Measurements from ENCODE around the gene DCT. TPM values are rescaled to one million over a fixed set of nuclear protein-coding genes. Genes with fewer than 3 reads are reported as not detected.
A peak's percentile ranks its signal among the peaks of the same experiment; 100 is the strongest.

Gene DCT
- polyA plus RNA-seq, 4 donors: 0.03 to 0.07 TPM; not detected in 2

- Histone ChIP-seq H3K36me3 (ENCODE audit: control insufficient read depth in 3 of 3, insufficient read depth in 2 of 3, low read depth in 1 of 3, low read length in 3 of 3) (no peaks in the 10 kb centered on the region), H3K9me3 (ENCODE audit: control insufficient read depth in 2 of 2, insufficient read depth in 1 of 2, low read depth in 1 of 2, low read length in 1 of 2) (no peaks in the 10 kb centered on the region), H3K4me1 (ENCODE audit: control insufficient read depth in 3 of 3, insufficient read depth in 2 of 3, low read depth in 1 of 3, low read length in 2 of 3) (peaks cover 0 to 11% (median 0%) of the 10 kb centered on the region in 3 donors), H3K4me3 (ENCODE audit: low read depth in 1 of 3, low read length in 3 of 3) (no peak overlapping the region), H3K27me3 (ENCODE audit: control insufficient read depth in 3 of 3, insufficient read depth in 3 of 3, low read length in 3 of 3) (peaks cover 0 to 2% (median 0%) of the 10 kb centered on the region in 3 donors), H3K27ac (ENCODE audit: low read depth in 1 of 3, low read length in 2 of 3) (no peak overlapping the region)
- DNase-seq: peak; percentile 52 to 61
- FAIRE-seq: peak; percentile 33
- WGBS, 3 donors: 34 to 47% (median 46%) methylated on average over 4 of the region's 4 CpGs
Observed at GRCh38 chr13:94435604-94436226, 43.8 kb downstream of the DCT start.

DNA sequence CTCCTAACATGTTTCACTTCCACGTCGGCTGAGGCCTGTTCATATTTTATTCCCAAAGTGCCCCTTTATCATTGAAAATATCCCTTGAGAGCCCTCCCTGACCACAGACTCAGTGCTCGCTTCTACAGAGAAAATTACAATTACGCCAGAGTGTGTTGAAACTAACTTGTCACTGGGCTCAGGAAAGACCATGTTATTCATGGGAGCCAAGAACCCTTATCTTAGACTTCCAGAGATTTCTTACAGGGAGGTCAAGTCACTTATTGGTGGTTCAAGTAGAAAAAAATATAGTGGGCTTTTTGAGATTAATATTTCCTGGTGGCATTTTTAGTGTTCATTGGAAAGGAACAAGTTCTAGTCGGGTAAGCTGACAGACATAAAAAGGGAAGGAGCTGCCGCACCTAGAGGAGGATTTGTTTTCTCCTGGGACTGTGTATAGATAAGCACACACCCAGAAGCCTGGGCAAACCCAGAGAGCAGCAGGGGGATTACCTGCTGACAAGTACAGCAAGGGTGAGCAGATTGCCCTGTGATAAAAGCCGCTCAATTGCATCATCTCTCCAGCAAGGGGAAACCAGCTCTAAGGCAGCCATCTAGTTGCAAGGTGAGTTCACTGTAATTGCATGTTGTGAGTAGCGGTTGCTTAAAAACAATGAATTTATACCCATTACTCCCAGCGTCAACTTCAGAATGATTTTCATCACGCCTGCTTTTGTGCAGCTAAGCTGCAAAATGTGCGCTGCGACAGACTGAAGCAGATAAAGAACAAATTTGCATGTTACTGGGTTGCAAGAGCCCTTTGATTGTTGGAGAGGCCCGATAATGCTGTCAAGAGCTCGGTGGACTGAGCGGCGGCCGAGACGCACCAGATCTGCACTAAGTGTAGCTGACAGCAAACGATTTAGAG lies 46.2 kb downstream of the DCT start:
- DNase-seq (peak; percentile 22 to 88), FAIRE-seq (no peak)
- Histone ChIP-seq H3K27me3 (ENCODE audit: control insufficient read depth in 3 of 3, insufficient read depth in 3 of 3, low read length in 3 of 3) (no peaks in the 10 kb centered on the region), H3K4me3 (ENCODE audit: low read depth in 1 of 3, low read length in 3 of 3) (peak overlapping the region in 1 of 3 donors; percentile 19), H3K27ac (ENCODE audit: low read depth in 1 of 3, low read length in 2 of 3) (peak overlapping the region in 1 of 3 donors; percentile 70), H3K9me3 (ENCODE audit: control insufficient read depth in 2 of 2, insufficient read depth in 1 of 2, low read depth in 1 of 2, low read length in 1 of 2) (no peaks in the 10 kb centered on the region), H3K36me3 (ENCODE audit: control insufficient read depth in 3 of 3, insufficient read depth in 2 of 3, low read depth in 1 of 3, low read length in 3 of 3) (no peaks in the 10 kb centered on the region), H3K4me1 (ENCODE audit: control insufficient read depth in 3 of 3, insufficient read depth in 2 of 3, low read depth in 1 of 3, low read length in 2 of 3) (peaks cover 0 to 11% (median 0%) of the 10 kb centered on the region in 3 donors)
- WGBS, 3 donors: 26 to 60% (median 49%) methylated on average over 19 of the region's 19 CpGs

DNA sequence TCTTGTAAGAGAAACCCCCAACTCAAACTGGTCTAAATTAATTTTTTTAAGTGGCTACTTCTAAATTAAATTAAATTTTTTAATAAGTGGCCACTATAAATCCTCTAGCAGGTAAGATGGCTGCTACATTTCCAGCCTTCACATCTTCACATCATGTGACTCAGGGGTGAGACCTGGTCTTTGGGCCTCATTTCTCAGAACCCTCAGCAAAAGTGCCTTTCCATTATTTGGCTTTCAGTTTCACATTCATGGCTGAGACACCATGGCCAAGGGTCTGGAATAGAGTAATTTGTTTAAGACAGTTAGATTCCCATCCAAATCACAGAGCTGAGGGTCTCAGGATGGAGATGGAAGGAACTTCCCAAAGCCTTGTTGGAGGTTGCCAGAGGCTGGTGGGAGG lies 47.5 kb downstream of the DCT start:
- Histone ChIP-seq H3K4me1 (ENCODE audit: control insufficient read depth in 3 of 3, insufficient read depth in 2 of 3, low read depth in 1 of 3, low read length in 2 of 3) (peaks cover 0 to 11% (median 0%) of the 10 kb centered on the region in 3 donors), H3K27ac (ENCODE audit: low read depth in 1 of 3, low read length in 2 of 3) (no peak overlapping the region), H3K9me3 (ENCODE audit: control insufficient read depth in 2 of 2, insufficient read depth in 1 of 2, low read depth in 1 of 2, low read length in 1 of 2) (no peaks in the 10 kb centered on the region), H3K36me3 (ENCODE audit: control insufficient read depth in 3 of 3, insufficient read depth in 2 of 3, low read depth in 1 of 3, low read length in 3 of 3) (no peaks in the 10 kb centered on the region), H3K4me3 (ENCODE audit: low read depth in 1 of 3, low read length in 3 of 3) (no peak overlapping the region), H3K27me3 (ENCODE audit: control insufficient read depth in 3 of 3, insufficient read depth in 3 of 3, low read length in 3 of 3) (no peaks in the 10 kb centered on the region)
- FAIRE-seq (no peak), DNase-seq (peak in 1 of 2 donors; percentile 23)

- Histone ChIP-seq H3K36me3 (ENCODE audit: control insufficient read depth in 3 of 3, insufficient read depth in 2 of 3, low read depth in 1 of 3, low read length in 3 of 3) (no peaks in the 10 kb centered on the region), H3K27me3 (ENCODE audit: control insufficient read depth in 3 of 3, insufficient read depth in 3 of 3, low read length in 3 of 3) (no peaks in the 10 kb centered on the region), H3K4me3 (ENCODE audit: low read depth in 1 of 3, low read length in 3 of 3) (no peak overlapping the region), H3K27ac (ENCODE audit: low read depth in 1 of 3, low read length in 2 of 3) (no peak overlapping the region), H3K4me1 (ENCODE audit: control insufficient read depth in 3 of 3, insufficient read depth in 2 of 3, low read depth in 1 of 3, low read length in 2 of 3) (peaks cover 0 to 11% (median 0%) of the 10 kb centered on the region in 3 donors), H3K9me3 (ENCODE audit: control insufficient read depth in 2 of 2, insufficient read depth in 1 of 2, low read depth in 1 of 2, low read length in 1 of 2) (no peaks in the 10 kb centered on the region)
- 82 to 91% (median 90%) methylated on average over 2 of the region's 2 CpGs for whole genome bisulfite sequencing, 3 donors
- DNase-seq (no peak), FAIRE-seq (no peak)
Observed at GRCh38 chr13:94431574-94431973, 47.9 kb downstream of the DCT start.

- H3K4me3 ChIP-seq (ENCODE audit: low read depth in 1 of 3, low read length in 3 of 3): no peak overlapping the region
- peaks cover 0 to 1% (median 0%) of the 10 kb centered on the region in 3 donors for H3K4me1 ChIP-seq (ENCODE audit: control insufficient read depth in 3 of 3, insufficient read depth in 2 of 3, low read depth in 1 of 3, low read length in 2 of 3)
- DNase-seq (peak in 1 of 2 donors; percentile 33), FAIRE-seq (no peak)
- no peaks in the 10 kb centered on the region for H3K36me3 ChIP-seq (ENCODE audit: control insufficient read depth in 3 of 3, insufficient read depth in 2 of 3, low read depth in 1 of 3, low read length in 3 of 3)
- H3K27ac ChIP-seq (ENCODE audit: low read depth in 1 of 3, low read length in 2 of 3): no peak overlapping the region
- H3K27me3 ChIP-seq (ENCODE audit: control insufficient read depth in 3 of 3, insufficient read depth in 3 of 3, low read length in 3 of 3): no peaks in the 10 kb centered on the region
- H3K9me3 ChIP-seq (ENCODE audit: control insufficient read depth in 2 of 2, insufficient read depth in 1 of 2, low read depth in 1 of 2, low read length in 1 of 2): no peaks in the 10 kb centered on the region
- 39 to 77% (median 52%) methylated on average over 5 of the region's 5 CpGs for WGBS, 3 donors
Observed at GRCh38 chr13:94427313-94427953, 52.0 kb downstream of the DCT start.

- 0 to 42% (median 14%) methylated on average over 1 of the region's 1 CpG for WGBS, 3 donors
- Histone ChIP-seq H3K36me3 (ENCODE audit: control insufficient read depth in 3 of 3, insufficient read depth in 2 of 3, low read depth in 1 of 3, low read length in 3 of 3) (no peaks in the 10 kb centered on the region), H3K4me1 (ENCODE audit: control insufficient read depth in 3 of 3, insufficient read depth in 2 of 3, low read depth in 1 of 3, low read length in 2 of 3) (peaks cover 0 to 22% (median 0%) of the 10 kb centered on the region in 3 donors), H3K9me3 (ENCODE audit: control insufficient read depth in 2 of 2, insufficient read depth in 1 of 2, low read depth in 1 of 2, low read length in 1 of 2) (peaks cover 0 to 5% of the 10 kb centered on the region in 2 donors), H3K27me3 (ENCODE audit: control insufficient read depth in 3 of 3, insufficient read depth in 3 of 3, low read length in 3 of 3) (peaks cover 0 to 2% (median 0%) of the 10 kb centered on the region in 3 donors), H3K4me3 (ENCODE audit: low read depth in 1 of 3, low read length in 3 of 3) (no peak overlapping the region), H3K27ac (ENCODE audit: low read depth in 1 of 3, low read length in 2 of 3) (no peak overlapping the region)
- no peak for FAIRE-seq
- DNase-seq: no peak
Observed at GRCh38 chr13:94419925-94420305, 59.6 kb downstream of the DCT start.

GRCh38 chr13:94419304-94419924 lies 60.1 kb downstream of the DCT start:
- DNase-seq (no peak), FAIRE-seq (no peak)
- Histone ChIP-seq H3K4me3 (ENCODE audit: low read depth in 1 of 3, low read length in 3 of 3) (no peak overlapping the region), H3K27ac (ENCODE audit: low read depth in 1 of 3, low read length in 2 of 3) (no peak overlapping the region), H3K27me3 (ENCODE audit: control insufficient read depth in 3 of 3, insufficient read depth in 3 of 3, low read length in 3 of 3) (peaks cover 0 to 3% (median 0%) of the 10 kb centered on the region in 3 donors), H3K4me1 (ENCODE audit: control insufficient read depth in 3 of 3, insufficient read depth in 2 of 3, low read depth in 1 of 3, low read length in 2 of 3) (peaks cover 0 to 27% (median 0%) of the 10 kb centered on the region in 3 donors), H3K36me3 (ENCODE audit: control insufficient read depth in 3 of 3, insufficient read depth in 2 of 3, low read depth in 1 of 3, low read length in 3 of 3) (no peaks in the 10 kb centered on the region), H3K9me3 (ENCODE audit: control insufficient read depth in 2 of 2, insufficient read depth in 1 of 2, low read depth in 1 of 2, low read length in 1 of 2) (peaks cover 0 to 5% of the 10 kb centered on the region in 2 donors)
- 50 to 63% (median 57%) methylated on average over 1 of the region's 1 CpG for WGBS, 3 donors

GRCh38 chr13:94417294-94417693 lies 62.2 kb downstream of the DCT start:
- no peak for DNase-seq
- Histone ChIP-seq H3K27ac (ENCODE audit: low read depth in 1 of 3, low read length in 2 of 3) (no peak overlapping the region), H3K36me3 (ENCODE audit: control insufficient read depth in 3 of 3, insufficient read depth in 2 of 3, low read depth in 1 of 3, low read length in 3 of 3) (no peaks in the 10 kb centered on the region), H3K27me3 (ENCODE audit: control insufficient read depth in 3 of 3, insufficient read depth in 3 of 3, low read length in 3 of 3) (peaks cover 0 to 3% (median 0%) of the 10 kb centered on the region in 3 donors), H3K4me3 (ENCODE audit: low read depth in 1 of 3, low read length in 3 of 3) (no peak overlapping the region), H3K4me1 (ENCODE audit: control insufficient read depth in 3 of 3, insufficient read depth in 2 of 3, low read depth in 1 of 3, low read length in 2 of 3) (peaks cover 0 to 28% (median 0%) of the 10 kb centered on the region in 3 donors), H3K9me3 (ENCODE audit: control insufficient read depth in 2 of 2, insufficient read depth in 1 of 2, low read depth in 1 of 2, low read length in 1 of 2) (peaks cover 0 to 5% of the 10 kb centered on the region in 2 donors)
- no peak for FAIRE-seq

All from small intestine (tissue), 7 donors.